Stimulated activated CD4-positive, alpha-beta T cell treated with anti-CD3 and anti-CD28 coated beads, Interleukin-2, amount 100 ng/mL, for 48 hours (primary cell): ENCODE measurements around the gene FNDC3B.

ENCODE experiments used
- DNase-seq, 2 donors: peaks; one replicate each; pipeline ENCODE4 v3.0.0-alpha.2; 2020

FNDC3B gene

DNA sequence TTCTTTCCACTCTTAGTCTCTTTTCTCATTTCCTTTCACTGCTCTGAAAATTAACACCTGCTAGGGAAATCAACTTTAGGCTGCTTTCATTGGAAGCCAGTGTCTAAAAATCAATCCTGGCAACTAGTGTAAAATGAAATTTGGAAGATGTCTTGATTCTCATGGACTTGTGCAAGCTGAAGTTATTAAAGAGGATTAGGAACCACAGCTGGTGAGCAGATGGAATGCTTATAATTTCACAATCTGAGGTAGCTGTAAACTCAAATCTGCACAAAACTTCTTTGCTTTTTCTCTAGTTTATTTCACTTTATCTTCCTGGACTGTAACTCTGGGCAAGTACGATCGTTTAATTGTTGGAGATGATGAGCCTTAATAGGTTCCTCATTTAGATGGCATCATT, 233.3 kb downstream of the FNDC3B start:
- DNase-seq = no peak

DNA sequence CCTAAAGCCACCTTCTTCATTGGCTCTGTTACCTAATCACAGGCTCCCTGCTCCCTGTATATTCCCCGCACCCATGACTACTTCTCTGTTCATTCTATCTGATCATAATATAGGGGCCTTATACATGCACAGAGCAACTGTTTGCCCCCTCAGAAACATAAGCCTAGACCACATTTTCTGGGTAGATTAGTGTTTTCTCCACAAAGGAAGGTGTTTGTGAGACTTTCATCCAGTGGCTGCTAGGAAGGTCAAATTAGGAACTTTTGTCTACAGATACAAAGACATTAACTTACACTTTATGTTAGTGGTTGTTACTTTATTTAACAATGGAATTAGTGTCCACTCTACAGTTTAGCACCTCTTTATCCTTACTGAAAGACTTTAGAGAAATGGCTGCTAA, 234.0 kb downstream of the FNDC3B start:
- no peak for DNase-seq

DNA sequence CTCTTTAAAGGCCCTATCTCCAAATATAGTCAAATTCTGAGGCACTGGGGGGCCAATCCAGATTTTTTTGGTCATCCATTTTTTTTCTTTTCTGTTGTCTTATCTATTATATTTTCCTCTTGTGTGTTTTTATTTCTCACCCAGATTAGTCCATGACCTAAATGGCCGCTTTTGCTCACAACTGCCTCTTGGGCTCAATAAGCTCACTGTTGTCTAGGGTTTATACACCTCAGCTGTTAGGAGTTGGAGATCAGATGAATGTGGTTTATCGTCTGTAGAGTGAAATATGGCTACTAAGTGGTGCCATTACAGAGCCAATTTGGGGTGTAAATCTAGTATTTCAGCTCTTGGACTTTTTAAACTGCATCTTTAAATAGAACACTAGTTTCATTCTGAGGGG, 235.5 kb downstream of the FNDC3B start:
- DNase-seq = no peak

DNA sequence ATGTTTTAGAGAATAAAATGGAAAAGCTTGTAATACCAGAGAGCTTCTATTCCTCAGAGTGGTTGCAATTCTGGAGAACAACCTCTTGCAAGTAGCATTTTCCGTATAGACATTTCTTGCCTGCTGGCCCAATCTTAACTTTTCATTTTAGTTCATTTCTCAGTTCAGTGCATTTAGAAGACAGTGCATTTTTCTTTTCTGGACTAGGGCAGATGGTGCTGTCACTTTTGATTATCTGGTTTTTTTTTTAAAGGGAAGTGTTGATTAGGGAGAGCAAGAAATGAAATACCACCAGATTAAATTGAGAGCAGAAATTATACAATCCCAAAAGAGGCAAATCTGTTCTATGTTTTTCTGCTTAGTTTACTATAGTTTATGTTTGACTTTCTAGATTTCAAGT, 236.2 kb downstream of the FNDC3B start:
- DNase-seq = no peak

DNA sequence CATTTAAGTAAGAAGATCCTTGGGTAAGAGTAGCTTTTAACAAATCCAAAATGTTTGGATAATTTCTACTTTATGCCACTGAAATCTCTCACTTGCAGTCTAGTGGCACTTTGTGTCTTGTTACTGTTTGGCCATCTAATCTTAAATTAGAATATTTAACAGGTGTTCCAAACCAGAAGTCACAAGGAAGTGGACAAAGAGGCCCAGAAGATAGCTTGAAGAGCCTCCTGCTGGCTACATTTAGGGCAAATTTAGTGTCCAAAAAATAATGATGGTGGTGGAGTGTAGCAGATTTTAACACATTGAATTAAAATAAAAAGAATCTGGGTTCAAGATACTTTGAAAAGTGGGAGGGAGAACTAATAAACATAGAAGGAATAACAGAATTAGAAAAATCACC, 236.7 kb downstream of the FNDC3B start:
- DNase-seq = no peak

DNA sequence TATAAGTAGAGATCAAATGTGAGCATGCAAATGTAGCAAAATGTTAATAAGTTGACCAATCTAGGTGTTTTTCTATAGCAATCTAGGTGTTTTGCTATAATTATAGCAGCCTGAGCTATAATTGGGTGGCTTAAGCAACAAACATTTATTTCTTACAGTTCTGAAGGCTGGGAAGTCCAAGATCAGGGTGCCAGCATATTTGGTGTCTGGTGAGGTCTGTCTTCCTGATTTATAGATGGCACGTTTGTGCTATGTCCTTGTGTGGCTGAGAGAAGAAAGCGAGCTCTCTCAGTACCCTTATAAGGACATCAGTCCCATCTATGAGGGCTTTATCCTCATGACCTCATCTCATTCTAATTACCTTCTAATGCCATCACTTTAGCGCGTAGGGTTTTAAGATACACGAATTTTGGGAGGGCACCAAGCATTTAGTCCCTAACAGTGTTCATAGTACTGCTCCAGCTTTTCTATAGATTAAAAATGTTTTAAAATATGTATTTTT, 237.8 kb downstream of the FNDC3B start:
- no peak for DNase-seq

DNA sequence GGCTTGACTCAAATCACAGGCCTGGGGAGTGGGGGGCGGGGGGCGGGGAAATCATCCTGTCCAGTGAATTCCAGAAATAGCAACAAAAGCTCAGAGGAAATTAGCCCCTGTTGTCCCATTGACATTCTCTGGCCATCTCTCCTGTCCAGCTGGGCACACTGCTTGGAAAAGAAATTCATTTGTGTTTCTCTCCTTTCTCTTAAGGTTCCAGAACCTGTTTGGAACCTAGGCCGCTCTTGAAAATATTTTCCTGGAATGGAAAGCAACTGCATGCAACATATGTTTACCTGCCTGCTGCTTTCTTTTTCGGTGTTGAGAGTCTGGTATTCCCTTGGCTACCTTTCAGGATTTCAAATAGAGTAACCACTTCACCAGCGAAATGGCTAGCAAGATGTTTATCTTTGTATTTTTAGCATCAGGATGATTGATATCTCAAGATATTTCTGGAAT, 239.8 kb downstream of the FNDC3B start:
- DNase-seq = no peak

DNA sequence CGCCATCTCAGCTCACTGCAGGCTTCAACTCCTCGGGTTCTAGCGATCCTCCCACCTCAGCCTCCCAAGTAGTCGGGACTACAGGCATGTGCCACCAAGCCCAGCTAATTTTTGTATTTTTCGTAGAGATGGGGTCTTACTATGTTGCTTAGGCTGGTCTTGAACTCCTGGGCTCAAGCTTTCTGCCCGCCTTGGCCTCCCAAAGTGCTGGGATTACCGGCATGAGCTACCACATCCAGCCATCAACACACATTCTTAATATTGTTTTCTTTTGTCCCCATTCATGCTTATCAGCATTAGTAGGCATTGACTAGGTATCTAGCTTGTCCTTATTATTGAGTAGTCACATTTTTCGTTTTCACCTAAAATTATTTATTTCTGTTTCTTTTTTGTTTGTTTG, 240.6 kb downstream of the FNDC3B start:
- no peak for DNase-seq

DNA sequence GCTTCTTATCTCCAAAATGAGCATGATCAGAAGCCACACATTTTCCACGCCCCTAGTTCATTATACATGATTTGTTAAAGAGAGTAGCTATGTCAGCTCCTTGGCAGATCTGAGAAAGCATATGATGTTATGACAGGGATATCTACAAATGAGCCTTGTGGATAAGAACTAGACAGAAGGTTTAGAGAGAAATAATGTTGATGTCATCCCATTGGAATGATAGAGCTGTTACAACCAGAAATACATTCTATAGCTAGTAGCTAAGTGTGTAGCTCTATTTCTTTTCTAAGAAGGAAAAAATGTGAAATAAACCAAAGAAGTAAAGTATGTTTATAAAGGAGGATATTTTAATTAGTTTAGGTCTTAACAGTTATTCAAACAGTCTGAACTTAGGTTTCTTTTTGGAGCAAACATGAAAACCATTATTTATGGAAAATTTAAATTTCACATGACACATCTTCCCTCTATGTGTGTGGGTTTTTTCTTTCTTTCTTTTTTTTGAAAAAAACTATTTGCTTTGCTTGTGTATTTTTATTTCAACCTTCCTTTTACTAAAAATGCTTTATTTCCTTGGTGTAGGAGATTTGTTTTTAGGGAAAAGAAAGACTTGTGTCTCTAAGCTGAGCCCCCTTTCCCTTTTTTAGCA, 241.2 kb downstream of the FNDC3B start:
- DNase-seq = no peak

DNA sequence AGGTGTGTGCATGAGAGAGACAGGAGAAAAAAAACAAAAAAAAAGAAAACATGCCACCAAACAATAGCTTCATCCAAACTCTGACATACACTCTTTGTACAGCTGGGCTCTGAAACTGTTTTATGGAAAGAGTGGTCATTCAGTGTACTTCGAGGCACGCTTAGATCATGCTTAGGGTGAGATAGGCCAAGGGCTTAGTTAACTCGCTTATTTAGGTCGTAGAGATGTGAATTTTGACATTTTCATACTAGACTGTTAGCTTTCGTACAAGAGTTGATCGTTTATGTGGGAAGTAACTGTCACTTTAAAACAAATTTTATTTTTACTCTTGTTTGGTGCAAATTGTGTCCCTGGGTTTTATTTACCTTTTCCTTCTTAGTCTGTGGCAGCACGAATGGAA, 242.5 kb downstream of the FNDC3B start:
- DNase-seq = no peak

DNA sequence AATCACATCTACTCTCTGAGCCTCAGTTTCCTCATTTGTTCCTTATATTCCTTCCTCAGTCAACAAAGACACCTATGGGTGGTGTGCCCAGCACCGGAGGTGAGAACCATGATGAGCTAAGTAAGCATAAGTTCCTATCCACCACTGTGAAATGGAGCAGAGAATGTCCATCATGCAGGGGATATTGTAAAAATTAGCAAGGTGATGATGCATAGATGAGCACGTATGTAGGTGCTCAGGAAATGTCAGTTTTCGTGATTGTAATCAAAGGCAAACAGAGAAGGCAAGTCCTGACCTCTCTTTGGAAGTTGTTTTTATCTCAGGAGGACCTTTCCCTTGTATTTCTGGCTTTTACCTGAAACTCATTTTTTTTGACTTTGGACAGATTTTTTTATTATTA, 243.5 kb downstream of the FNDC3B start:
- no peak for DNase-seq

DNA sequence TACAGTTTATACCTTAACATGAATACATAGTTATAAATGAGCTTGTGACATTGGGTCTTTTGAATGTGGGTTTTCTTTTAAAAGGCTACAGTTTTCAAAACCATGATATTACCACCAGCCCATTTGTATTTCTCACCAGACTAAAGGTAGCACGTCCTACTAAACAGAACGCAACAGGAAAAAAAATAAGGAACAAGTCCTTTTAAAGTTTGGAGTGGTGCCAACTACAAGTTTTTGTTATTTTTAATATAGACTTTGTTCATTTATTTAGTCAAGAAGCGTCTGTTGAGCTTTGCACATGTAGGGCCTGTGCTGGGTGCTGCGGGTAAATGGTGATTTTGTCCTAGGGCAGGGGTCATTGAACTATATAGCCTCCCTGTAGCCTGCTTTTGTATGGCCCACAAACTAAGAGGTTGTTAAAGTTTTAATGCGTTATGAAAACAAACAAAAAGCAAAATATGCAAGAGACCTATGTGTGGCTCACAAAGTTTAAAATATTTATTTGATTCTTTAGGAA, 244.5 kb downstream of the FNDC3B start:
- DNase-seq = no peak

DNA sequence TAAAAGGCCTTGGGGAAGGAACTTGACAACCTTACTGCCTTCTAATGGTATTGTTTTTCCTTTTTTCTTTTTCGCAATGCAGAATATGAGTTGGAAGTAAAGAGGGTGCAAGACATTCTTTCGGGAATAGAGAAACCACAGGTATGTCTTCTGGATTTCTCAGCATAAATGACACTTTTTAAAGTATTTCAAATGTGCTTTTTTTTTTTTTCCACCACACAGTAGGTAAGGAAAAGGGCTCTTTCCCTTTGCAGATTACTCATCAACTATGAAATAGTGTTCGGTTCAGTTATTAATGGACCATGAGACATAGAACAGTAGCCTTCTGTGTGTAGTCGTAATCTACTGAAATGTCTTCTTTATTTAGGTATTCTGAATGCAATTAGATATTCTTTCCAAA, 246.5 kb downstream of the FNDC3B start:
- DNase-seq = no peak

DNA sequence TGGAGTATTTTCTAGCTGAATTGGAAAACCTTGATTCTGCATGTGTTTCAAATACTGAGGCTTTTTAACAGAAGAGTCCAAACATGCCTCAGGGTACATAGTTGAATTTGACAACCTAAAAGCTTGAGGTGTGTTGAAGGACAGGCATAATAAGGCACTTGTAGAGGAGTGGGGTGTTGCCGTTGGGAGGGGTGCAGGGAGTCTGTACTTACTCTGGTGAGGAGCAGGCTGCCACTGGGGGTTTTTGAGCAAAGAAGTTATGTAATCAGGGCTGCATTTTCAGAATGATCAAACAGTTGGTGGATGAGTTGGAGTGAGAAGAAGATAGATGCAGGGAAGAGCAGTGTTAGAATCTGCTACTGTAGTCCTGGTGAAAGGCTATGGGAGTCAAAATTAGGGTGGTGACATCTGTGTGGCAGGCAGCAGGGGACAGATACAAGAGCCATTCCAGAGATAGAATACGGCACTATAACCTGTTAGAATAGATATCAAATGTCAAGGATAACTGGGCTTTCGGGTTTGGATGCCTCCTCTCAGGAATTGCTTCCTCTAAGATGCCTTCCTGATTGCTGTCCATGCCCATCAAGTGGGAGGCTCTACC, 247.3 kb downstream of the FNDC3B start:
- no peak for DNase-seq

DNA sequence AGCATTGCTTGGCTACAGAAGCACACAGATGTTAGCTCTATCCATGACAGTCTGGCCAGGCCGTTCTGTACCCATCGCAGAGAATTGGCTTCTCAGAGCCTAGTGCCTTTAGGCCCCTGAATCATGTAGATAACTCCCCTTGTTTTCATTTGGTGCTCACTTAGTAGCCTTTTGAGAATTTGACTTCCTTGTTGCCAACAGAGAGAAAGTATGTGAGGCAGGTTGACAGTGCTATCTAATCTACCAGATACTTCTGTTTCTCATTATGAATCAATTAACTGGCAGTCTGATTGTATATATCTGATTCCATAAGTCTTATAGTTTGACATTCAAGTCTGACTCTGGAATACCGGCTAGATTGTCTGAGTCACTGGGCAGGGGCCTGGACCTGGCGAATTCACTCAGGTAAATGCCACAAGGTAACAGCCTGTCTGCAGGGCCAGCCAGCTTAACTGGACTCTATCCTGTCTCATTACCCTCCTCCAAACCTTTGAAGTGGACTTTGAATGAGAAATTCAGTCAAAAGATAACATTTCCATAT, 248.6 kb downstream of the FNDC3B start:
- DNase-seq = no peak

DNA sequence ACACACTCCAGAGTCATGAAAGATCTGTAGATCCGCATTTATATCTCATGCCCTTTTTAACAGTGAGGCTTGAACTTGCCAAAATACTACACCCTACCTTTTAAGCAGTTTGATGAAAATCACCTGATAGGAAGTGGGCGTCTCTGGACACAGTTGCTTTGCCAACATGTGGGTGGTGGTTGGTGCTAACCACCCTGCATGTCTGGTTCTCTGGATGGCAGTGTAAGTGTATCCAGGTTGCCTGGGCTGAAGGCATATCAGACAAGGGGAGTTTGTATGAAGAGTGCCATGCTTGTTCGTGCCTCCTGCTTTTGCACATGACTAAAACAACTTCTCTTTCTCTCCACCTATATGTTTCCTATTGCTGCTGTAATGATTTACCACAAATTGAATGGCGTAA, 249.3 kb downstream of the FNDC3B start:
- DNase-seq = no peak

DNA sequence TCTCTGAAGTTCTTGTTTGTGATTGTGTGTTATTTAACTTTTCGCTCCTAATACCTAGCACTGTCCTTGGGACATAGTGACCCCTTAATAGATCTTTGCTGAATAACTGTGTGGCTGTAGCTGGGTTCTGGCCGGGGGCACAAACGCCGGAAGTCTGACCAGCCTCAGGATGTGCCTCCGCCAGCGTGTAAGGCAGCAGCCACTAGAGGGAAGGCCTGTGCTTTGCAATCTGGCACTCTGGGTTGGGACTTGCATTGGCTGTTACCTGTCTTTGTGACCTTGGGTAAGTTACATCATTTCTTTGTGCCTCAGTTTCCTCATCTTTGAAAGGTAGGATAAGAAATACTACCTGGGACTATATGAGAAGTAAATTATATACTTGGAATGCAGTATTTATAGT, 250.2 kb downstream of the FNDC3B start:
- DNase-seq = no peak

DNA sequence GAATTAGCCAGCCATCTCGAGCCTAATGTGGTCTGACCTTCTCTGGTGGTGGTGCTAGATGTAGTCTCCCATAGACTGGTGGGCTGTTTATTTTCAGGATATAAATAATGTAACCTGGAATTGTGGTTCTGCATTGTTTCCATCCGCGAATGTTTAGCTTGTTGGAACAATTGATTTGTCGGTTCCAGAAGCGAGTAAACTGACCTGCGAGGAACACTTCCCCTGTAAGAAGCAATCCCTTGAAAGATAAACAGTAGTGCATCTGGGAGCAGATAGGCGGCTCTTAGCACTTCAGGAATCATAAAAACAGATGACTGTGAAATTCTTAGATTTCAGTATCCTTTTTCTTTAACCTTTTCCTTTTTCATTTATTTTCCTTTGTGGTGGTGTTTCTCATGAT, 251.1 kb downstream of the FNDC3B start:
- no peak for DNase-seq

DNA sequence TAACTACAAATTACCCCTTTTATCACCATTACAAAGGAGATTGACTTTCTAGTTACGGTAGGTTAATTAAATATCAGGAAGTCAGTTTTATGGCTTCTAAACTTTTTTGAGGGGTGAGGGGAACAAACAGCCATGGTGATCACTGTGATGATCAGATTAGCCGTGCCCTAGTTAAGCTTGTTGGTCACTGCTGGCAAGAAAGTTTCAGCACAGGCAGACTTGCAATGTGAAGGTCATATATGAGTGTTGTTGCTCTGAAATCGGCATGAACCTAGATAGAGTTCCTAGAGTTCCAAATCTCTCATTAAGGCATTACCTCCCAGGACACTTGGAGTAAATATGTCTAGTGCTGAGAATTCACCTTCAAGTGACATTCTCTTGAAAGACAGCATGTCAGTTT, 252.3 kb downstream of the FNDC3B start:
- no peak for DNase-seq

DNA sequence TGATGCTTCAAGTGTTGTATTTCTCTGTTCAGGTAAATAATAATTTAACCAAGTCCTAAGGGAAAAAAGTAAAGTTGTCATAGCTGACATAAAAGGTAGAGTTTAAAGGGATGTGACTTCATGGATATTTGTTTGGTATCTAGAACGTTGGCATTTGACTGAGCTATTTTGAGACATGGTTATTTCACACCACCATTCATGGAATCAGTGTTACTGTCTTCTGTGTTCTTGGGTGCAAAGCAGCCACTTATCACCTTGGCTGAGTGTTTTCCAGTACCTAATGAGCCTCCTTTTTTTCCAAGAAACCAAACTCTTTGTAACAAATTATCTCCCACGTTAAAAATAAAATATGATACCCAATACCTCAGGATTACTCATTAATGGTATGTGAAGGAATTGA, 253.0 kb downstream of the FNDC3B start:
- DNase-seq = no peak

DNA sequence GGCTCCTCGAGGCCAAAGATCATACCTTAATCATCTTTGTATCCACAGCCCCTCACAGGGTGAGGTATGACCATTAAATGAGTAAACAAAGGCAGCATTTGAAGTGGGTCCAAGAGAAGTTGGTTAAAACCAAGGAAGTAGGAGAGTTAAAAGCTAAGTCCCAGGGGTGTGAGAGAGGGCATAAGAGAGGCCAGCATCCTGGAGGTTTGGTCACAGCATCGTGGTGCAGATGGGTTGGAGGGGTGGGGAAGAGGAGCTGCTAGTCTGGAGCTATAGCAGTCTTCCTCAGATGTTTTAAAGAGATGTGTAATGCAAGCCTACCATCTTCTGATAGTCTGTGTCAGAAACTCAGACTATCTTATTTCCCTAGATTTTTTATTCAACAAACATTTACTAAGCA, 253.7 kb downstream of the FNDC3B start:
- no peak for DNase-seq

DNA sequence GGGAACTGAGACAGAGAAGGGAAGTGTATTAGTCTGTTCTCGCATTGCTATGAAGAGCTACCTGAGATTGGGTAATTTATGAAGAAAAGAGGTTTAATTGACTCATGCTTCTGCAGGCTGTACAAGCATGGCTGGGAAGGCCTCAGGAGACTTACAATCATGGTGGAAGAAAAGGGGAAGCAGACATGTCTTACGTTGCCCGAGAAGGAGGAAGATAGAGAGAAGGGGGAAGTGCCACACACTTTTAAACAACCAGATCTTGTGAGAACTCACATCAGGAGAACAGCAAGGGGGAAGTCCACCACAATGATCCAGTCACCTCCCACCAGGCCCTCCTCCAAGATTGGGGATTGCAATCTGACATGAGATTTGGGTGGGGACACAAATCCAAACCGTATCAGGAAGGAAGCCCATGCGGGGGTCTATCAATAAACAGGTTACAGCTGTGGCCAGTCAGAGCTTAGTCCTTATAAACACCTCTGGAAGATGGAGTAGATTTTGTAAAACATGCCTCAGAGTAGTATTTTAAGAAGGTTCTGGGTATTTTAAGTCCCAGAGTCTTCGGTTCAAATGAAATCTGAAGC, 254.9 kb downstream of the FNDC3B start:
- no peak for DNase-seq

DNA sequence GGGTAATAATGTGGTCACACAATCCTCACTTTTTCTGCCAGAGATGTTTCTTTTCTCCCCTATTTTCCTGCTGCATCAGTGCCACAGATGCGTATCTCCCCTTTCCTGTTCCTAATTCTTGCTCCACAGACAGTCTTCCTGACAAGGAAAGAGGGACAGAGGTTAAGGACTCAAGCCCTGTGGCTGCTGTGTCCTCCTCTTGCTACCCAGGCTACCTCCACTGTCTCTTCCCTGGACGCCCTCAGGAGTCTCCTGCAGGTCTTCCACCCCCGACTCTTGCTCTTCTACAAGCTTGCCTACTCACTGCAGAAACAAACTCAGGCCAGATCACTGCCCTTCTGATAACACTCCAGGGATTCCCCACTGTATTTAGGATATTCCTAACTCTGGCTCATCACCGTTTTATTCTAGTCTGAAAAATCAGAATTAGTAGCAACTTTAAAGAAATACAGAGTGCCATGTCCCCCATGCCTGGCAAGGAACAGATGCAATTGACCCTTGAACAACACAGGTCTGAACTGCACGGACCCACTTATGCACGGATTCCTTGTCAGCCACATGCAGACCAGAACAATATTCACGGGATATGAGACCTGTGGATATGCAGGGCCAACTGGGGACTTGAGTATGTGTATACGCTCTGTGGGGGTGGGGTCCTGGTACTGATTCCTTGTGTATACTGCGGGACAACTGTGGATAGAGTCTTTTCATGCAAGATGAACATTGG, 257.0 kb downstream of the FNDC3B start:
- no peak for DNase-seq

DNA sequence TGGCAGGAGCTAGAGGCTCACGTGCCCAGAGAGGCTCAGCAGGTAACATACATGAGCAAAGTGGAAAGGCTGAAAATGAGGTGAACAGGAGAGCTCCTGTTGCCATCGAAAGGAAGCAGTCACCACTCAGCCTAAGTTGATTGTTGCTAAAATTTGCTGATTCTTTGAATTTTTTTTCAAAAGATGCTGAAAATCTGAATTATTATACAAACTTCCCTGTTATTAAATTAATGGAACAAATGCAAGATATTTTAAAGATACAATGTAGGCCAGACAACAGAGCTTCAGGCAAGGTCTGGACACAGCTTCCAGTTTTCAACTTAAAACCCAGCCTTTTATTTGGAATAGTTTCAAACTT, 257.6 kb downstream of the FNDC3B start:
- DNase-seq = no peak
